HCT116 (cell line): ENCODE measurements around the gene USP8. TPM values are rescaled to one million over a fixed set of nuclear protein-coding genes. Genes with fewer than 3 reads are reported as not detected.

Experiments used
- ATAC-seq: fragments of 200-7000 bp; cut with Tn5 transposase; 2 replicates; pipeline ENCODE4 v1.9.1; 2020; ENCODE audit warnings: mild to moderate bottlenecking, moderate library complexity
- BruUV-seq: library from RNA; stranded (reverse); fragments of 400-500 nt; replicated peaks from 2 replicates; lab custom pipeline; 2021; lab: Mats Ljungman, UMichigan
- CTCF ChIA-PET: fragments of 300-600 bp; sonication (Branson Sonifier 250); formaldehyde crosslinking; loops from one replicate; lab custom pipeline; 2021; ENCODE audit warnings: antibody characterized with exemption; lab: Charles Lee
- POLR2A ChIA-PET: fragments of 300-600, 350-600 bp; sonication (Branson Sonifier 250); formaldehyde crosslinking; loops from one replicate; lab custom pipeline; 2021; ENCODE audit warnings: antibody characterized with exemption; lab: Charles Lee
- RAD21 ChIA-PET, 2 experiments: fragments of 300-600 bp; sonication (Branson Sonifier 250); formaldehyde crosslinking; loops; one replicate each; lab custom pipeline; 2023; ENCODE audit warnings: low total read pairs in 2 of 2; ENCODE audit not compliant: uncharacterized antibody in 2 of 2, unreplicated experiment in 2 of 2, low non-redundant PET in 1 of 2; lab: Charles Lee
- DNase-seq: peaks from one replicate; pipeline ENCODE4 v3.0.0-alpha.2; 2010; ENCODE audit warnings: low read depth, low spot score
- H2AFZ ChIP-seq: fragments of 200-600 bp; shearing (Covaris generic), sonication (generic); 2 replicates; pipeline ENCODE4 v1.6.1; 2017; ENCODE audit warnings: low read depth, mixed run types, mixed read lengths, antibody characterized with exemption, low read length; ENCODE audit not compliant: poor library complexity, severe bottlenecking
- H3K27ac ChIP-seq: 2 replicates; pipeline ENCODE4 v1.5.1; 2012; ENCODE audit warnings: low read depth, low read length
- H3K27me3 ChIP-seq: fragments of 200-600 bp; sonication (generic); 2 replicates; pipeline ENCODE4 v1.6.1; 2016; ENCODE audit warnings: mixed run types, low read length, mixed read lengths; ENCODE audit not compliant: insufficient read depth
- H3K36me3 ChIP-seq, 2 experiments: fragments of 200-500 bp in 1 of 2; fragments of 200-600 bp in 1 of 2; sonication (Bioruptor generic) in 1 of 2; sonication (generic) in 1 of 2; 2 replicates each; pipeline versions ENCODE4 v1.5.1 to v1.6.1; 2014 to 2016; ENCODE audit warnings: low read length in 2 of 2, inconsistent platforms in 1 of 2, mixed read lengths in 1 of 2, mixed run types in 1 of 2; ENCODE audit not compliant: insufficient read depth in 2 of 2, control insufficient read depth in 1 of 2
- H3K4me1 ChIP-seq, 2 experiments: fragments of 200-600 bp in 1 of 2; sonication (generic) in 1 of 2; 2 replicates each; pipeline versions ENCODE4 v1.5.1 to v1.6.1; 2012 to 2017; ENCODE audit warnings: low read length in 2 of 2, inconsistent platforms in 1 of 2, mild to moderate bottlenecking in 1 of 2, mixed read lengths in 1 of 2, mixed run types in 1 of 2, moderate library complexity in 1 of 2; ENCODE audit not compliant: insufficient read depth in 2 of 2, control insufficient read depth in 1 of 2
- H3K4me2 ChIP-seq: fragments of 200-600 bp; sonication (generic); 2 replicates; pipeline ENCODE4 v1.6.1; 2017; ENCODE audit warnings: mixed run types, low read length, mixed read lengths
- H3K4me3 ChIP-seq, 2 experiments: fragments of 200-600 bp in 1 of 2; sonication (generic) in 1 of 2; replicated peaks in 1 of 2; 2 replicates each; pipeline ENCODE4 v1.5.1; 2011 to 2016; ENCODE audit warnings: low read length in 2 of 2, control low read depth in 1 of 2, low read depth in 1 of 2, mild to moderate bottlenecking in 1 of 2, mixed read lengths in 1 of 2, mixed run types in 1 of 2
- H3K79me2 ChIP-seq: fragments of 200-600 bp; sonication (generic); 2 replicates; pipeline ENCODE4 v1.6.1; 2017; ENCODE audit warnings: mild to moderate bottlenecking, mixed run types, low read length, moderate library complexity, mixed read lengths; ENCODE audit not compliant: insufficient read depth
- H3K9ac ChIP-seq: fragments of 200-600 bp; sonication (generic); 2 replicates; pipeline ENCODE4 v1.6.1; 2016; ENCODE audit warnings: low read length, mixed read lengths
- H3K9me2 ChIP-seq: fragments of 200-600 bp; sonication (generic), shearing (Covaris generic); 2 replicates; pipeline ENCODE4 v1.6.1; 2017; ENCODE audit warnings: mixed run types, mild to moderate bottlenecking, moderate library complexity; ENCODE audit not compliant: insufficient read depth
- H3K9me3 ChIP-seq, 2 experiments: fragments of 200-500 bp in 1 of 2; fragments of 200-600 bp in 1 of 2; sonication (Bioruptor generic) in 1 of 2; sonication (generic) in 1 of 2; 2 replicates each; pipeline ENCODE4 v1.6.1; 2014 to 2017; ENCODE audit warnings: low read length in 2 of 2, mixed read lengths in 2 of 2, inconsistent platforms in 1 of 2, low read depth in 1 of 2, mild to moderate bottlenecking in 1 of 2, mixed run types in 1 of 2, moderate library complexity in 1 of 2; ENCODE audit not compliant: control insufficient read depth in 1 of 2, insufficient read depth in 1 of 2
- H4K20me1 ChIP-seq: fragments of 200-600 bp; sonication (generic), shearing (Covaris generic); 2 replicates; pipeline ENCODE4 v1.6.1; 2017; ENCODE audit warnings: mixed run types, mild to moderate bottlenecking, moderate library complexity; ENCODE audit not compliant: insufficient read depth
- ATF3 ChIP-seq: IDR thresholded peaks from 2 replicates; pipeline ENCODE4 v1.6.1; 2012
- CEBPB ChIP-seq: IDR thresholded peaks from 2 replicates; pipeline ENCODE4 v1.6.1; 2012; ENCODE audit warnings: low read depth
- CTCF ChIP-seq, 3 experiments: fragments of 200-600 bp in 1 of 3; sonication (generic) in 1 of 3; IDR thresholded peaks in 2 of 3; conservative IDR thresholded peaks in 1 of 3; 2 replicates each; pipeline ENCODE4 v1.5.1; 2012 to 2017; ENCODE audit warnings: low read depth in 2 of 3, low read length in 2 of 3, antibody characterized with exemption in 1 of 3, borderline replicate concordance in 1 of 3, control low read depth in 1 of 3, mild to moderate bottlenecking in 1 of 3, mixed read lengths in 1 of 3, mixed run types in 1 of 3, moderate library complexity in 1 of 3; ENCODE audit not compliant: insufficient read depth in 1 of 3
- EGR1 ChIP-seq: IDR thresholded peaks from 2 replicates; pipeline ENCODE4 v1.6.1; 2012; ENCODE audit warnings: low read depth
- ELF1 ChIP-seq: IDR thresholded peaks from 2 replicates; pipeline ENCODE4 v1.6.1; 2012; ENCODE audit warnings: low read depth, borderline replicate concordance
- EZH2 ChIP-seq: fragments of 200-600 bp; sonication (generic); IDR thresholded peaks from 2 replicates; pipeline ENCODE4 v1.6.1; 2017; ENCODE audit warnings: antibody characterized with exemption, mixed run types
- EZH2phosphoT487 ChIP-seq: fragments of 200-600 bp; IDR thresholded peaks from 2 replicates; pipeline ENCODE4 v1.6.1; 2018; ENCODE audit warnings: antibody characterized with exemption, borderline replicate concordance
- MAX ChIP-seq: IDR thresholded peaks from 2 replicates; pipeline ENCODE4 v1.6.1; 2012
- POLR2AphosphoS5 ChIP-seq: IDR thresholded peaks from 2 replicates; pipeline ENCODE4 v1.6.1; 2011; ENCODE audit warnings: mild to moderate bottlenecking, low read depth, low read length, moderate library complexity
- SRF ChIP-seq: IDR thresholded peaks from 2 replicates; pipeline ENCODE4 v1.6.1; 2012; ENCODE audit warnings: low read depth
- TCF7L2 ChIP-seq: IDR thresholded peaks from 2 replicates; pipeline ENCODE4 v1.7.0; 2011; ENCODE audit warnings: borderline replicate concordance, inconsistent platforms; ENCODE audit not compliant: insufficient read depth, insufficient read length; ENCODE audit errors: extremely low read depth
- ZFX ChIP-seq: fragments of 450-650 bp; IDR thresholded peaks from 2 replicates; pipeline ENCODE4 v1.6.1; 2017
- intact Hi-C: fragments of 100-400 bp; cut with micrococcal nuclease; formaldehyde crosslinking; loops from 2 replicates; pipeline ENCODE4 v1.10.0; 2022
- total RNA-seq: library from RNA; stranded (reverse); gene quantifications from one replicate; pipeline ENCODE4 v1.2.1, GENCODE V29; 2021; ENCODE audit not compliant: unreplicated experiment

The USP8 gene
- total RNA-seq, 1 experiment from 2014 or later: 67.9 TPM

GRCh38 chr15:50463423-50464358 lies 39.5 kb downstream of the USP8 start:
- no peak overlapping the region for H3K27ac ChIP-seq
- H3K27me3 ChIP-seq: no peaks in the 10 kb centered on the region
- peaks cover 3% of the 10 kb centered on the region for H3K79me2 ChIP-seq
- no peak overlapping the region for H3K4me2 ChIP-seq
- H3K9ac ChIP-seq: no peak overlapping the region
- POLR2A ChIA-PET: no interaction called here
- BruUV-seq: no TSS peak
- CTCF ChIA-PET: no interaction called here
- H3K4me1 ChIP-seq: peaks cover 4 to 5% of the 10 kb centered on the region in 2 experiments; a peak in 3 of 4 replicates
- intact Hi-C loops: no loop called here
- ATAC-seq (no peak), DNase-seq (no peak)
- H2AFZ ChIP-seq: no peak overlapping the region
- no peak overlapping the region for H3K4me3 ChIP-seq
- no peaks in the 10 kb centered on the region for H3K9me2 ChIP-seq
- H3K9me3 ChIP-seq: no peaks in the 10 kb centered on the region
- RAD21 ChIA-PET: no interaction called here
- TF ChIP-seq TCF7L2 (no peak), ZFX (no peak), SRF (no peak), EGR1 (no peak), CEBPB (no peak), CTCF (IDR thresholded peaks at IDR 0.05 in 2 of 3, conservative IDR thresholded peaks at IDR 0.05 in 1 of 3; ENCODE audit: borderline replicate concordance in 1 of 3, insufficient read depth in 1 of 3, low read depth in 2 of 3, low read length in 2 of 3) (no peak), ATF3 (no peak), POLR2AphosphoS5 (no peak), EZH2 (no peak), ELF1 (no peak), EZH2phosphoT487 (no peak), MAX (no peak)
- peaks cover 7 to 19% of the 10 kb centered on the region in 2 experiments; a peak in 3 of 4 replicates for H3K36me3 ChIP-seq
- H4K20me1 ChIP-seq: no peaks in the 10 kb centered on the region
